GM12864 (cell line): Measurements from ENCODE around the gene ERI3.

Experiments used
- DNase-seq: peaks from one replicate; pipeline ENCODE4 v3.0.0-alpha.2; 2011; ENCODE audit warnings: low read depth
- H3K4me3 ChIP-seq: 2 replicates; pipeline ENCODE4 v1.5.1; 2011; ENCODE audit warnings: mild to moderate bottlenecking, low read depth, low read length, control low read depth
- CTCF ChIP-seq: IDR thresholded peaks from 2 replicates; pipeline ENCODE4 v1.5.1; 2011; ENCODE audit warnings: low read depth, mild to moderate bottlenecking, moderate library complexity, low read length, control low read depth, inconsistent platforms; ENCODE audit errors: missing control alignments

ERI3 gene

GRCh38 chr1:44239331-44239960, 115.6 kb downstream of the ERI3 start:
- no peak for DNase-seq
- no peak overlapping the region for H3K4me3 ChIP-seq
- TF ChIP-seq CTCF = no peak

GRCh38 chr1:44238660-44239059, 116.4 kb downstream of the ERI3 start:
- DNase-seq = no peak
- TF ChIP-seq CTCF = no peak
- H3K4me3 ChIP-seq = no peak overlapping the region

GRCh38 chr1:44237721-44238457, 117.2 kb downstream of the ERI3 start:
- no peak overlapping the region for H3K4me3 ChIP-seq
- peak; percentile 51 for TF ChIP-seq CTCF
- no peak for DNase-seq

GRCh38 chr1:44236490-44237272, 118.4 kb downstream of the ERI3 start:
- TF ChIP-seq CTCF = no peak
- H3K4me3 ChIP-seq = no peak overlapping the region
- no peak for DNase-seq

GRCh38 chr1:44235808-44236207, 119.2 kb downstream of the ERI3 start:
- TF ChIP-seq CTCF = no peak
- no peak overlapping the region for H3K4me3 ChIP-seq
- no peak for DNase-seq

- no peak for DNase-seq
- TF ChIP-seq CTCF = no peak
- H3K4me3 ChIP-seq = no peak overlapping the region
These were observed 121.5 kb downstream of the ERI3 start for GRCh38 chr1:44233593-44233992.
